B cell (primary cell): ENCODE data around the gene PSMD6. TPM values are rescaled to one million over a fixed set of nuclear protein-coding genes. Genes with fewer than 3 reads are reported as not detected.

Source experiments
- ATAC-seq: fragments of 200-7000 bp; cut with Tn5 transposase; one replicate; pipeline ENCODE4 v1.10.0; 2021; ENCODE audit warnings: low read depth, mild to moderate bottlenecking, moderate number of reproducible peaks, moderate library complexity
- CTCF ChIA-PET: fragments of 350-600 bp; sonication (Branson Sonifier 250); formaldehyde crosslinking; loops from one replicate; lab custom pipeline; 2021; ENCODE audit warnings: antibody characterized with exemption, inconsistent platforms; lab: Charles Lee
- POLR2A ChIA-PET: fragments of 350-600 bp; sonication (Branson Sonifier 250); formaldehyde crosslinking; loops from one replicate; lab custom pipeline; 2021; ENCODE audit warnings: antibody characterized with exemption; lab: Charles Lee
- DNase-seq: peaks from one replicate; pipeline ENCODE4 v3.0.0; 2013
- H2AFZ ChIP-seq: 2 replicates; pipeline ENCODE4 v1.6.1; 2012; ENCODE audit warnings: mild to moderate bottlenecking, low read depth, low read length; ENCODE audit not compliant: insufficient read depth, poor library complexity, severe bottlenecking
- H3K27ac ChIP-seq, 2 donors: 1 replicate in 1 of 2; 2 replicates in 1 of 2; pipeline ENCODE4 v1.5.1; 2012 to 2013; ENCODE audit warnings: low read length in 2 of 2, mild to moderate bottlenecking in 2 of 2, moderate library complexity in 1 of 2
- H3K27me3 ChIP-seq, 4 experiments: fragments of 200-600 bp in 1 of 4; sonication (generic) in 1 of 4; replicated peaks in 1 of 4; 1 replicate in 2 of 4; 2 replicates in 2 of 4; pipeline versions ENCODE4 v1.6.1 to v1.7.0; 2013 to 2016; ENCODE audit warnings: low read length in 3 of 4, mild to moderate bottlenecking in 2 of 4, mixed read lengths in 1 of 4, moderate library complexity in 1 of 4; ENCODE audit not compliant: insufficient read depth in 4 of 4, control insufficient read depth in 3 of 4; ENCODE audit errors: control extremely low read depth in 1 of 4
- H3K36me3 ChIP-seq, 2 experiments: replicated peaks in 1 of 2; 1 replicate in 1 of 2; 2 replicates in 1 of 2; pipeline versions ENCODE4 v1.6.1 to v1.7.1; 2013; ENCODE audit warnings: low read length in 1 of 2; ENCODE audit not compliant: insufficient read depth in 2 of 2, control insufficient read depth in 1 of 2; ENCODE audit errors: control extremely low read depth in 1 of 2, extremely low read depth in 1 of 2
- H3K4me1 ChIP-seq, 2 donors: fragments of 200-600 bp in 1 of 2; sonication (generic) in 1 of 2; 1 replicate in 1 of 2; 2 replicates in 1 of 2; pipeline versions ENCODE4 v1.5.1 to v1.6.1; 2013 to 2017; ENCODE audit warnings: low read length in 2 of 2; ENCODE audit not compliant: control insufficient read depth in 2 of 2, insufficient read depth in 2 of 2
- H3K4me2 ChIP-seq: replicated peaks from 2 replicates; pipeline ENCODE3; 2012; ENCODE audit warnings: mild to moderate bottlenecking, low read depth, low read length; ENCODE audit not compliant: poor library complexity, severe bottlenecking
- H3K4me3 ChIP-seq, 5 experiments: fragments of 200-600 bp in 1 of 5; sonication (generic) in 1 of 5; 1 replicate in 3 of 5; 2 replicates in 2 of 5; pipeline versions ENCODE4 v1.5.1 to v1.7.0; 2011 to 2016; ENCODE audit warnings: low read length in 4 of 5, mild to moderate bottlenecking in 4 of 5, low read depth in 2 of 5, control low read depth in 1 of 5, moderate library complexity in 1 of 5; ENCODE audit not compliant: insufficient read depth in 1 of 5; ENCODE audit errors: control extremely low read depth in 1 of 5, extremely low read depth in 1 of 5
- H3K79me2 ChIP-seq: fragments of 200-600 bp; sonication (generic); one replicate; pipeline ENCODE4 v1.6.0; 2016; ENCODE audit warnings: low read length; ENCODE audit not compliant: control insufficient read depth, insufficient read depth
- H3K9ac ChIP-seq: fragments of 200-600 bp; sonication (generic); 2 replicates; pipeline ENCODE4 v1.6.1; 2017; ENCODE audit warnings: mild to moderate bottlenecking, low read length, moderate library complexity
- H3K9me3 ChIP-seq, 3 donors: one replicate each; pipeline versions ENCODE4 v1.6.1 to v1.7.1; 2013; ENCODE audit warnings: low read length in 2 of 3; ENCODE audit not compliant: control insufficient read depth in 2 of 3, insufficient read depth in 1 of 3; ENCODE audit errors: control extremely low read depth in 1 of 3
- H4K20me1 ChIP-seq: 2 replicates; pipeline ENCODE4 v1.6.0; 2012; ENCODE audit warnings: mild to moderate bottlenecking, low read length; ENCODE audit not compliant: insufficient read depth, control insufficient read depth, poor library complexity, severe bottlenecking
- H3K27ac Mint-ChIP-seq: one replicate; pipeline ENCODE4 v1.8.0; 2021; ENCODE audit warnings: mixed read lengths
- H3K27me3 Mint-ChIP-seq: one replicate; pipeline ENCODE4 v1.8.0; 2021; ENCODE audit warnings: mixed read lengths
- H3K4me1 Mint-ChIP-seq: one replicate; pipeline ENCODE4 v1.8.0; 2021; ENCODE audit warnings: mixed read lengths
- H3K4me3 Mint-ChIP-seq: one replicate; pipeline ENCODE4 v1.8.0; 2021; ENCODE audit warnings: mixed read lengths
- H3K9me3 Mint-ChIP-seq: one replicate; pipeline ENCODE4 v1.8.0; 2022; ENCODE audit warnings: mixed read lengths; ENCODE audit not compliant: insufficient read depth
- CTCF ChIP-seq: fragments of 200-600 bp; IDR thresholded peaks from one replicate; pipeline ENCODE4 v1.8.0; 2022; ENCODE audit warnings: antibody characterized with exemption, mild to moderate bottlenecking
- EZH2 ChIP-seq: IDR thresholded peaks from 2 replicates; pipeline ENCODE4 v1.6.1; 2012; ENCODE audit warnings: borderline replicate concordance, low read depth, mild to moderate bottlenecking, moderate library complexity, low read length; ENCODE audit not compliant: insufficient read depth, poor library complexity, severe bottlenecking
- WGBS: methylation state at CpG from one replicate; pipeline ENCODE4 v1.1.5; 2013; ENCODE audit warnings: missing lambda C conversion rate; ENCODE audit not compliant: insufficient coverage; 5-methylcytosine and 5-hydroxymethylcytosine counted together
- intact Hi-C: fragments of 100-400 bp; cut with micrococcal nuclease; formaldehyde crosslinking; loops from one replicate; pipeline ENCODE4 v1.10.0; 2022
- polyA plus RNA-seq: library from polyadenylated mRNA; depleted of rRNA; stranded (reverse); fragments of >200 nt; gene quantifications from 2 replicates; pipeline ENCODE4 v1.2.3, GENCODE V29; 2012
- total RNA-seq, 2 donors: library from RNA; stranded (reverse); fragments of 120-200 nt in 1 of 2; gene quantifications; 1 replicate in 1 of 2; 2 replicates in 1 of 2; pipeline versions ENCODE4 v1.2.3 to v1.2.4, GENCODE V29; 2013 to 2022

The PSMD6 gene
- total and polyA plus RNA-seq, 2 donors (not counting 1 experiment from before 2014, with no cell fraction given): 34.7 to 63.4 TPM

GRCh38 chr3:64031540-64032508, 8.5 kb upstream of the PSMD6 start:
- DNase-seq: no peak
- intact Hi-C loops: loop anchor here (2.0 to 5.0 kb wide), 2 partner anchors 187 to 1720 kb away; no protein-coding TSS in a partner anchor
- Histone ChIP-seq H3K4me2 (no peak overlapping the region), H3K36me3 (no peaks in the 10 kb centered on the region), H2AFZ (no peak overlapping the region), H3K4me3 (no peak overlapping the region), H3K9me3 (peaks cover 0 to 3% (median 0%) of the 10 kb centered on the region in 3 donors), H3K4me1 (peaks cover 3 to 8% of the 10 kb centered on the region in 2 donors), H3K27ac (no peak overlapping the region), H3K27me3 (peaks cover 2 to 20% (median 11%) of the 10 kb centered on the region in 4 experiments), H3K79me2 (no peaks in the 10 kb centered on the region), H4K20me1 (no peaks in the 10 kb centered on the region), H3K9ac (no peak overlapping the region)
- 70% methylated on average over 2 of the region's 13 CpGs for WGBS
- Mint-ChIP-seq H3K27me3 (peaks cover 24% of the 10 kb centered on the region), H3K27ac (no peak overlapping the region), H3K4me1 (peaks cover 7% of the 10 kb centered on the region), H3K4me3 (peak overlapping the region; percentile 35), H3K9me3 (no peaks in the 10 kb centered on the region)
- TF ChIP-seq EZH2: no peak
- TF ChIP-seq CTCF: no peak
- ATAC-seq: no peak
- POLR2A ChIA-PET: no interaction called here
- CTCF ChIA-PET: interaction anchor here (0.7 to 3.7 kb wide), 12 partner anchors 8 to 453 kb away, joined by 3 to 65 read pairs (median 6); partner anchors contain the start of genes PRICKLE2 and PSMD6
